Measurements from ENCODE around the gene ARPC1B. TPM values are rescaled to one million over a fixed set of nuclear protein-coding genes. Genes with fewer than 3 reads are reported as not detected.

ARPC1B gene
- total and polyA plus RNA-seq, 9 of the 15 experiments (the other 6 are each of a cell fraction or from before 2014, with no cell fraction given): 6.7 to 357 (median 211) TPM

DNA sequence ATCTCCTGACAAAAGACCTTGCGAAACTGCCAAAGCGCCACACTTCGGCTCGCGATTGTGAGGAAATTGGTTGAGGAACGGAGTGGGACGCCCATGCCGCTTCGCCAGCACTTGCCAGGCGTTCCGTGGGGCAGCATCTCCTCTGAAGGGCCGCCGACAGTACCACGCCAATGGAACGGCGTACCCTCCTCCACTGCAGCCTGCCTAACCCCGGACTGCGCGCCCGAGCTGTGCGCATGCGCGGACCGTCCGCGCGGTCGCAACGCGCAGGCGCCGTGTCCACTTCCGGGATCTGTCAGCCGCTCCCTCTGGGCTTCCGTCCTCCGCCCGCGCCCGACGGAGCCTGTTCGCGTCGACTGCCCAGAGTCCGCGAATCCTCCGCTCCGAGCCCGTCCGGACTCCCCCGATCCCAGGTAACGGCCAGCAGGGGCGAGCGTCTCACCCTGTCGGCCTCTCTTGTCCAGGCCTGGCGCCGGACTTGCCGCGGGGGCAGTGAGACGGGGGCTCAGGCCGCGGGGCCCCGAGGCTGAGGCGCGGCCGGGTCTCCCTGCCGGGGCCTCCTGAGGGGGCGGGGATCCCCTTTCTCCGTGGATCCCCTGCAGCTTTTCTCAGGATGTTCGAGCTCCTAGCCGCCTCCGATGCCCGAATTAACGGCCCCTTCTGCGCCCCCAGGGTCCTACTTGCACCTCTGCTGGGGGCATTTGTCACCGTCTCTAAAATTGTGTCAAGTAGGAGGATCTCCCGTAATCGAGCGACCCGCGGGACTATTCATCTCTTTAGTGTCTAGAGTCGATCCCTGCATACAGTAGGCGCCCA lies 48.7 kb upstream of the ARPC1B start, which contains the start of gene ARPC1A (continued):
- TF ChIP-seq CEBPG (CRISPR knock-in tag; IDR thresholded peaks at IDR 0.05): 0 out of 2 replicates have a peak, but pooled peaks have one; percentile 7
- TF ChIP-seq CEBPG (tag; conservative IDR thresholded peaks at IDR 0.05 in 1 of 2, IDR thresholded peaks at IDR 0.05 in 1 of 2): peak in 1 of 2 experiments; percentile 59; a peak in 2 of 4 replicates
- no peak for TF ChIP-seq ZNF282 (CRISPR knock-in tag; IDR thresholded peaks at IDR 0.05)
- no peak for TF ChIP-seq ZEB2 (IDR thresholded peaks at IDR 0.05)
- no peak for TF ChIP-seq BCL6 (CRISPR knock-in tag; IDR thresholded peaks at IDR 0.05)
- no peak for TF ChIP-seq TAF15 (IDR thresholded peaks at IDR 0.05; ENCODE audit: low read depth, low read length)
- no peak for TF ChIP-seq PHTF2 (CRISPR knock-in tag; IDR thresholded peaks at IDR 0.05)
- TF ChIP-seq POLR3A (IDR thresholded peaks at IDR 0.05; ENCODE audit: borderline replicate concordance, extremely low read depth, insufficient read depth, insufficient read length): no peak
- no peak for TF ChIP-seq ZNF174 (CRISPR knock-in tag; IDR thresholded peaks at IDR 0.05)
- TF ChIP-seq MEF2A (IDR thresholded peaks at IDR 0.05; ENCODE audit: control insufficient read depth, low read depth, low read length): no peak
- TF ChIP-seq ZNF586 (CRISPR knock-in tag; conservative IDR thresholded peaks at IDR 0.05): no peak
- TF ChIP-seq SMAD3 (CRISPR knock-in tag; conservative IDR thresholded peaks at IDR 0.05): no peak
- no peak for TF ChIP-seq SETDB1 (IDR thresholded peaks at IDR 0.05; ENCODE audit: low read length)
- 0 out of 2 replicates have a peak, but pooled peaks have one; percentile 39 for TF ChIP-seq BCOR (IDR thresholded peaks at IDR 0.05)
- TF ChIP-seq SIRT6 (IDR thresholded peaks at IDR 0.05; ENCODE audit: low read depth, low read length): no peak
- no peak for TF ChIP-seq TGIF2 (CRISPR knock-in tag; IDR thresholded peaks at IDR 0.05)
- peak; percentile 58; the same call in 1 of the 2 replicates for TF ChIP-seq ESRRA (IDR thresholded peaks at IDR 0.05; ENCODE audit: borderline replicate concordance, low read depth)
- no peak for TF ChIP-seq HDAC2 (IDR thresholded peaks at IDR 0.05)
- TF ChIP-seq NRF1 (conservative IDR thresholded peaks at IDR 0.05 in 1 of 2, IDR thresholded peaks at IDR 0.05 in 1 of 2): peak; percentile 99 to 100
- TF ChIP-seq TEAD4 (IDR thresholded peaks at IDR 0.05; ENCODE audit: low read length): no peak
- no peak for TF ChIP-seq TEAD4 (CRISPR knock-in tag; IDR thresholded peaks at IDR 0.05; ENCODE audit: borderline replicate concordance)
- no peak for TF ChIP-seq ZNF518B (CRISPR knock-in tag; IDR thresholded peaks at IDR 0.05)
- no peak for TF ChIP-seq SMARCA4 (IDR thresholded peaks at IDR 0.05)
- TF ChIP-seq CBX3 (IDR thresholded peaks at IDR 0.05; ENCODE audit: borderline replicate concordance in 1 of 2, low read length in 2 of 2): peak in 1 of 2 experiments; percentile 60; a peak in 1 of 3 replicates
- no peak for TF ChIP-seq ZNF12 (CRISPR knock-in tag; IDR thresholded peaks at IDR 0.05)
- TF ChIP-seq, protein P1, sequence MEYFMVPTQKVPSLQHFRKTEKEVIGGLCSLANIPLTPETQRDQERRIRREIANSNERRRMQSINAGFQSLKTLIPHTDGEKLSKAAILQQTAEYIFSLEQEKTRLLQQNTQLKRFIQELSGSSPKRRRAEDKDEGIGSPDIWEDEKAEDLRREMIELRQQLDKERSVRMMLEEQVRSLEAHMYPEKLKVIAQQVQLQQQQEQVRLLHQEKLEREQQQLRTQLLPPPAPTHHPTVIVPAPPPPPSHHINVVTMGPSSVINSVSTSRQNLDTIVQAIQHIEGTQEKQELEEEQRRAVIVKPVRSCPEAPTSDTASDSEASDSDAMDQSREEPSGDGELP (CRISPR knock-in tag; IDR thresholded peaks at IDR 0.05; ENCODE audit: borderline replicate concordance): peak; percentile 89; the same call in 1 of the 2 replicates
- peak; percentile 84; the same call in 1 of the 2 replicates for TF ChIP-seq EP400 (IDR thresholded peaks at IDR 0.05)

Measured in K562 (cell line).